Renal cortical epithelial cell (primary cell): Measurements from ENCODE around the gene CSNK1G3. TPM values are rescaled to one million over a fixed set of nuclear protein-coding genes. Genes with fewer than 3 reads are reported as not detected.
A peak's percentile ranks its signal among the peaks of the same experiment; 100 is the strongest.
"Not testable (repeated sequence)": the region's sequence is repeated elsewhere in the genome, so short reads cannot be mapped to it uniquely, and the experiment has no call there.

ENCODE experiments used
- DNase-seq: peaks from one replicate; pipeline ENCODE4 v3.0.0-alpha.2; 2011; ENCODE audit warnings: low read depth
- total RNA-seq: library from RNA; depleted of rRNA; stranded (reverse); fragments of >200 nt; gene quantifications from 2 replicates; pipeline ENCODE4 v1.2.3, GENCODE V29; 2014

Gene CSNK1G3
- 73.8 and 91.8 TPM in 2 replicates for total RNA-seq

GRCh38 chr5:123511648-123512605, at the start of gene CSNK1G3:
Gene CSNK1G3 (plus strand): TSS chr5:123512177. CDS start chr5:123545664, 33,487 bp downstream.
- peak; percentile 94 for DNase-seq

DNA sequence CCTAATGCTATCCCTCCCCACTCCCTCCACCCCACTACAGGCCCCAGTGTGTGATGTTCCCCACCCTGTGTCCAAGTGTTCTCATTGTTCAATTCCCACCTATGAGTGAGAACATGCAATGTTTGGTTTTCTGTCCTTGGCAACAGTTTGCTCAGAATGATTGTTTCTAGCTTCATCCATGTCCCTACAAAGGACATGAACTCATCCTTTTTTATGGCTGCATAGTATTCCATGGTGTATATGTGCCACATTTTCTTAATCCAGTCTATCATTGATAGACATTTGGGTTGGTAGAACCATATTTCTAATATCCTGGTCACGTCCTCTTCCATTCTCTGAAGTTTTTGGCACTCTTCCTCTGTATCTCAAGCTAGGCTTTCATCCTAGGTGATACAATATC, 45.1 kb upstream of the CSNK1G3 start:
- not testable (repeated sequence) for DNase-seq

DNA sequence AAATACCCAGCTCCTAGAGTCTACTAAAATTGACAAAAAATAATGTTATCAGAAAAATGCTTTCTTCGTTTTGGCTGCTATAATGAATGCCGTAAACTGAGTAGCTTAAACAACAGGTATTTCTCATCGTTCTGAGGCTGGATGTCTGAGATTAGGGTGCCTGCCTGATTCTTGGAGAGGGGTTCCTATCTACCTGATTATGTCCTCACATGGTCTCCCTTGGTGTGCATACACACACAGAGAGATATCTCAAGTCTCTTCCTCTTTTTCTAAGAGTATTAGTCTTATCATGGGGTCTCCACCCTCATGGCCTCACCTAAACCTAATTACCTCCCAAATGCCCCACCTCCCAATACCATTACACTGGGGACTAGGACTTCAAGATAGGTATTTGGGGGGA, 40.6 kb upstream of the CSNK1G3 start:
- no peak for DNase-seq

DNA sequence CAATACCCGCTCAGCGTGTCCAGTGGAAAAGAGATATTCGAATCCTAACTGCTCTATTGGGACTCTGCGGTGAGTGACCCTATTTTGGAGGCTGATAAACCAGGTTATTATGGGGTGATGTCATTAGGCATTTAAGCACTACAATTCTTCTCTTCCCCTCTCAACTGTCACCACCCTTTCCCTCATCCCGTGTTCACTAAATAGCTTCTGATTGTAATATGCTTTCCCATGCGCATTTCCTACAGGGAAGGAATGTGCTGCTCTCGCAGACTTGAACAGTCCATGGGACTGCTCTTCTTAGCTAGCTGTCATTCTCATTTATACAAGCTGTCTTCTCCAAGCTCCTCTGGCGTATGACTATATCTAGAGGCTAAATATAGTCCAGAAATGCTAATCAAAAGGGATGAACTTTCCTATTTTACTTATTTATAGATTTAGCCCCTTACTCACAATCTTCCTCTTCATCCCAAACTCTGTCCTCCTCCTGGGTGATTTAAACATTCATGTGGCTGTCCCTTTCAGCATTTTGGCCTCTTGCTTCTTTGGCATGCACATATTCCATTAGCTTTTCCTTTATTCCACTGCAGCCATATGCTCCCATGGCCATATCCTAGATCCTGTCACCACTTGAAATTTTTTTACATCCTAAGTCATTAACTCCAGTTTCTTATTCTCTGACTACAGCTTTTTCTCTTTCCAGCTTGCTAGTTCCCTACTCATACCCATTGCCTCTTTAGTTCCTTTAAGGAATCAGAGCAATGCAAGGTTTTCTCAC, 39.6 kb upstream of the CSNK1G3 start:
- DNase-seq: no peak

DNA sequence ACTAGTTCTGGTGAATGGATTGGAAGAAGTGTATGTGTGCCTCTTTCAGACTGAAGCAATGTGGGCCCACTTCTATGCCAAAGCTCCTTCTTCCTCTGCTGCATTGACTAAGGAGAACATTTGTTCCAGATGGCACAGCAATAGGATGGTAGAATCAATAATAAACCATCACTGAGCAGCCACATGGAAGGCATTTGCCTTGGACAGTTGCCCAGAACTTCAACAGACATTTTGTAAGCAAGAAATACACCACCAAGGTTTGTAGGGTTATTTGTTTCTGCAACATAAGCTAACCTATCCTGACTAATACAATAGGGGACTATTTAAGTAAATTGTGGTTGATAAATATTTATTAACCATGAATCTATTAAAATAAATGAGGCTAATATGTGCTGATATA, 37.7 kb upstream of the CSNK1G3 start:
- DNase-seq: no peak

DNA sequence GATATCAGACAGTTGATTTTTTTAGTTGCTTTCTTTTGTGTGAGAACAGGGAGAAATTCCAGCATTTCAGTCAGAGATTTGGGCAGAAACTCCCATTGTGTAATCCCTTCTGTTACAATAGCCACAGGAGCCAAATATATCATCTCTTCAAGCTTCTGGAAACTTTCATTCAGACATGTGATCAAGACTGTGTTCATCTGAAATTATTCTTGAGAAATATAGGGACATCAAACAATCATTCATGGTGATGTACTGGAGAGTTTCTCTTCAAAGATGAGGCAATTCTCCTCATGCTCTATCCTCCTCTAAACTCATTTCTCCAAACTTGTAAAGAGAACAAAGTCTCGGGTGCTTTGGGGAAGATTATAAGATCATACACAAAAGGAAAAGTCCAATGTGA, 35.2 kb upstream of the CSNK1G3 start:
- DNase-seq: no peak

GRCh38 chr5:123478546-123478945, 33.4 kb upstream of the CSNK1G3 start:
- no peak for DNase-seq

- no peak for DNase-seq
Measured at GRCh38 chr5:123482258-123482657, 29.7 kb upstream of the CSNK1G3 start.

DNA sequence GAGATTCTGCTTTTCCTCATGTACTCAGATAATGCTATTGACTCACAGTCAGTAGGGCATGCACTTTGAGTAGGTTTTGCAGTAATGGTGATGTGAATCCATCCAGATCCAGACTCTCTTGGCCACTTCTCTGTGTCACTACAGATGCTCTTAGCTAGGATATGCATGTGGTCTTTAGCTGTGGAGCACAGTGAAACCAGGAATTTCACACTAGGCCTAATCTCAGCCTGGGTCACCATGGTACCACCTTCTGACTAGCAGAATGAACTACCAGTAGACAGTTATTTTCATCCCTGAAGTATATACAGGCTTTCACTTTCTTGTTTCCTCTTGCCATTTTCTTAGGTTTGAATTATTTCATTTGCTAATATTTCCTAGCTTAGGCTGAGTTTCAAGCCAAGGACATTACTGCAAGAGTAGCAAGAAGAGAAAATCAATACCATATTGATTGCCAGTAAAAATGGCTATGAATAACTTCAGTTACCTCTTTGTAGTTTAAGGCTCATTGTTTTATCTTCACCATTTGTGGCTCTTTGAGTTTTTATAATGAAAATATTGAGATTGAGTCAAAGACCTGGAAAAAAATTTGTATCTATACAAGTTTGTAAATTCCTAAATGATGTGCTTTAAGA, 28.4 kb upstream of the CSNK1G3 start:
- DNase-seq: no peak

DNA sequence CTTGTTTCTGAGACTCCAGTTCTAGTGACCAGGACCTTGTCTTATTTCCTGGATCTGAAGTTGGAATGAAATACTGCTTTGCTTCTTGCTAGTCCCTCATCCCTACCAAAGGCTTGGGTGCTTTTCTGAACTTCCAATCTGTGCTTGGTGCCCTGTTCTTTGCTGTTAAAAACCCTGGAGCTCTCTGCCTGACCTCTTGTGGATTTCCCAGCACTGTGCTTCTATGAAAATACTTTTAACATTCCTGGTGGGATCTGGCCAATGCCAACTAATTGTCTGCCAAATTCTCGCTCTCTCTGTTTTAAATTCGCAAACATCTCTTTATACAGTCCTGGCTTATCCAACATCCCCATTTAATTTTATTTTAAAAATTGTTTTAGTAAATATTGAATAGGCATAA, 26.7 kb upstream of the CSNK1G3 start:
- DNase-seq: no peak

GRCh38 chr5:123486951-123487655, 24.9 kb upstream of the CSNK1G3 start:
- DNase-seq: peak; percentile 46

DNA sequence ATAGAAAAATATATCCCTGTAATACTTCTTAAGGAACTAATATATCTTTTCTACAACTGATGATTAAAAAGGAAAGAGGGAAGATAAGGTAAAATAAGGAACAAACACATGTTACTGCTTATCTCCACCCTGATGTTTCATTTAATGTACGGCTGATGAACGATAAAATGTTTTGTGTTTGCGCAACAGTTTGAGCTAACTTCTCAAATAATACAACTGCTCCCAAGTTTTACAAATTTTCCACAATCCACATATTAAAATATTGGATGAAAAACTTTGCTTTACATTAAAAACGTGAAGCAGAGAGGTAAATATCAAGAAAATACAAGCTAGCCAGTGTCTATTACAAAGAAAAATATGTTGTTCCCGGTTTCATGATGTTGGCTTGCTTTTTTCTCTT, 21.0 kb upstream of the CSNK1G3 start:
- no peak for DNase-seq

- DNase-seq: not testable (repeated sequence)
Measured at GRCh38 chr5:123495211-123495610, 16.8 kb upstream of the CSNK1G3 start.

GRCh38 chr5:123496892-123497291, 15.1 kb upstream of the CSNK1G3 start:
- DNase-seq: peak; percentile 37

- DNase-seq: no peak
Measured at GRCh38 chr5:123500471-123500870, 11.5 kb upstream of the CSNK1G3 start.

- no peak for DNase-seq
Measured at GRCh38 chr5:123502120-123502519, 9.9 kb upstream of the CSNK1G3 start.

GRCh38 chr5:123503299-123503698, 8.7 kb upstream of the CSNK1G3 start:
- no peak for DNase-seq

DNA sequence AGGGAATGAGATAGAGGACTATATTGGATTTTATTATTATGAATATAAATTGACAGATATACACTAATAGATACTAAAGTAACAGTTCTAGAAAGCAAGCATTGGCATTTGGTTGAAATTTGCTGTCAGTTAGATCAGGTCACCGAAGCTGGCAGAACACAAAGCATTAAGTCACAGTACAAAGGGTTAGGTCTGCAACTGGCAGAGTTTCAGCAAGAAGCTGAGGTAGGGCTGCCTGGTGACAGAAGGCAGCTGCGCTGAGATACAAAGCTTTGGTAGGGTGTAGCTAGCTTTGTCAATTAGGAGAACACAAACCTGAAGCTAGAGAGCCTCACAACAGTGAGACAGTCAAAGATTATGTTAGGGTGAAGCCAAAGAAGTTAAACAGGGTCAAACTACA, 6.3 kb upstream of the CSNK1G3 start:
- DNase-seq: no peak

GRCh38 chr5:123508441-123508840, 3.5 kb upstream of the CSNK1G3 start:
- no peak for DNase-seq

GRCh38 chr5:123511290-123511647, 708 bp upstream of the CSNK1G3 start:
- peak; percentile 75 for DNase-seq

- DNase-seq: peak; percentile 51
Measured at GRCh38 chr5:123512611-123513461, 859 bp downstream of the CSNK1G3 start.
